IgD-negative memory B cell (primary cell): Measurements from ENCODE around the gene HNF1B. TPM values are rescaled to one million over a fixed set of nuclear protein-coding genes. Genes with fewer than 3 reads are reported as not detected.
"Not testable (repeated sequence)": the region's sequence is repeated elsewhere in the genome, so short reads cannot be mapped to it uniquely, and the experiment has no call there.

Experiments
- H3K27ac Mint-ChIP-seq, 3 donors: one replicate each; pipeline ENCODE4 v1.8.0; 2020 to 2022; ENCODE audit warnings: mild to moderate bottlenecking in 3 of 3, mixed read lengths in 3 of 3, moderate library complexity in 1 of 3
- H3K27me3 Mint-ChIP-seq: one replicate; pipeline ENCODE4 v1.8.0; 2021; ENCODE audit warnings: mixed read lengths
- H3K36me3 Mint-ChIP-seq: one replicate; pipeline ENCODE4 v1.8.0; 2020; ENCODE audit warnings: mild to moderate bottlenecking, mixed read lengths
- H3K4me1 Mint-ChIP-seq, 3 donors: one replicate each; pipeline ENCODE4 v1.8.0; 2020 to 2022; ENCODE audit warnings: mixed read lengths in 3 of 3, mild to moderate bottlenecking in 1 of 3
- H3K4me3 Mint-ChIP-seq, 4 donors: one replicate each; pipeline ENCODE4 v1.8.0; 2020 to 2022; ENCODE audit warnings: mild to moderate bottlenecking in 4 of 4, mixed read lengths in 4 of 4, moderate library complexity in 3 of 4
- H3K9me3 Mint-ChIP-seq, 3 donors: one replicate each; pipeline ENCODE4 v1.8.0; 2020 to 2021; ENCODE audit warnings: mixed read lengths in 3 of 3, mild to moderate bottlenecking in 1 of 3
- polyA plus RNA-seq: library from polyadenylated mRNA; unstranded; fragments of 300-500 nt; fragmentation: Illumina TruSeq; gene quantifications from one replicate; pipeline ENCODE4 v1.2.3, GENCODE V29; 2021

HNF1B gene
- polyA plus RNA-seq, 1 donor from 2014 or later = not detected

- Mint-ChIP-seq H3K4me3 (no peak overlapping the region), H3K27ac (no peak overlapping the region), H3K27me3 (no peaks in the 10 kb centered on the region), H3K4me1 (peaks cover 0 to 4% (median 0%) of the 10 kb centered on the region in 3 donors), H3K36me3 (peaks cover 2% of the 10 kb centered on the region), H3K9me3 (peaks cover 0 to 4% (median 0%) of the 10 kb centered on the region in 3 donors)
These were observed 53.1 kb downstream of the HNF1B start for GRCh38 chr17:37691807-37692206.

- Mint-ChIP-seq H3K27me3 (no peaks in the 10 kb centered on the region), H3K27ac (no peak overlapping the region), H3K4me3 (no peak overlapping the region), H3K36me3 (peaks cover 2% of the 10 kb centered on the region), H3K9me3 (no peaks in the 10 kb centered on the region), H3K4me1 (peaks cover 0 to 3% (median 0%) of the 10 kb centered on the region in 3 donors)
These were observed 55.5 kb downstream of the HNF1B start for GRCh38 chr17:37689317-37689716.

GRCh38 chr17:37683454-37683984 is 61.3 kb downstream of the HNF1B start:
- H3K27me3 Mint-ChIP-seq = peaks cover 2% of the 10 kb centered on the region
- peaks cover 0 to 5% (median 3%) of the 10 kb centered on the region in 3 donors for H3K9me3 Mint-ChIP-seq
- no peak overlapping the region for H3K27ac Mint-ChIP-seq
- H3K36me3 Mint-ChIP-seq = no peaks in the 10 kb centered on the region
- H3K4me3 Mint-ChIP-seq = no peak overlapping the region
- H3K4me1 Mint-ChIP-seq = no peaks in the 10 kb centered on the region

GRCh38 chr17:37682007-37682406 is 62.9 kb downstream of the HNF1B start:
- no peaks in the 10 kb centered on the region for H3K4me1 Mint-ChIP-seq

GRCh38 chr17:37679995-37680394 is 64.9 kb downstream of the HNF1B start:
- peaks cover 15% of the 10 kb centered on the region for H3K27me3 Mint-ChIP-seq
- H3K4me1 Mint-ChIP-seq, H3K36me3 Mint-ChIP-seq: not testable (repeated sequence)

More at GRCh38 chr17:37682007-37682406, 62.9 kb downstream of the HNF1B start:
- Mint-ChIP-seq H3K4me3 (peak overlapping the region in 1 of 4 donors; percentile 14), H3K27ac (no peak overlapping the region), H3K36me3 (no peaks in the 10 kb centered on the region), H3K27me3 (peaks cover 6% of the 10 kb centered on the region), H3K9me3 (peaks cover 0 to 8% (median 3%) of the 10 kb centered on the region in 3 donors)

GRCh38 chr17:37678036-37678435 is 66.8 kb downstream of the HNF1B start:
- peaks cover 15% of the 10 kb centered on the region for H3K27me3 Mint-ChIP-seq
- H3K36me3 Mint-ChIP-seq = no peaks in the 10 kb centered on the region
- H3K4me1 Mint-ChIP-seq = peaks cover 0 to 4% (median 0%) of the 10 kb centered on the region in 3 donors
- peaks cover 0 to 8% (median 3%) of the 10 kb centered on the region in 3 donors for H3K9me3 Mint-ChIP-seq
- H3K27ac Mint-ChIP-seq = no peak overlapping the region
- H3K4me3 Mint-ChIP-seq = no peak overlapping the region

More at GRCh38 chr17:37679995-37680394, 64.9 kb downstream of the HNF1B start:
- not testable (repeated sequence) for H3K9me3 Mint-ChIP-seq, H3K4me3 Mint-ChIP-seq, H3K27ac Mint-ChIP-seq

GRCh38 chr17:37677021-37677420 is 67.8 kb downstream of the HNF1B start:
- peaks cover 0 to 4% (median 0%) of the 10 kb centered on the region in 3 donors for H3K4me1 Mint-ChIP-seq
- H3K4me3 Mint-ChIP-seq = no peak overlapping the region
- H3K27me3 Mint-ChIP-seq = peaks cover 15% of the 10 kb centered on the region
- no peaks in the 10 kb centered on the region for H3K36me3 Mint-ChIP-seq
- no peak overlapping the region for H3K27ac Mint-ChIP-seq
- peaks cover 0 to 8% (median 3%) of the 10 kb centered on the region in 3 donors for H3K9me3 Mint-ChIP-seq

GRCh38 chr17:37676115-37676925 is 68.5 kb downstream of the HNF1B start:
- Mint-ChIP-seq H3K4me3 (no peak overlapping the region), H3K4me1 (peaks cover 0 to 4% (median 0%) of the 10 kb centered on the region in 3 donors), H3K27me3 (peaks cover 15% of the 10 kb centered on the region), H3K27ac (no peak overlapping the region), H3K36me3 (no peaks in the 10 kb centered on the region), H3K9me3 (peaks cover 0 to 8% (median 0%) of the 10 kb centered on the region in 3 donors)

GRCh38 chr17:37674511-37674910 is 70.3 kb downstream of the HNF1B start:
- Mint-ChIP-seq H3K4me3 (no peak overlapping the region), H3K36me3 (no peaks in the 10 kb centered on the region), H3K27me3 (peaks cover 15% of the 10 kb centered on the region), H3K4me1 (peaks cover 0 to 4% (median 0%) of the 10 kb centered on the region in 3 donors), H3K27ac (no peak overlapping the region), H3K9me3 (peaks cover 0 to 5% (median 0%) of the 10 kb centered on the region in 3 donors)

- Mint-ChIP-seq H3K27ac (no peak overlapping the region), H3K4me1 (peaks cover 0 to 4% (median 0%) of the 10 kb centered on the region in 3 donors), H3K9me3 (peaks cover 0 to 1% (median 0%) of the 10 kb centered on the region in 3 donors), H3K27me3 (peaks cover 14% of the 10 kb centered on the region), H3K36me3 (no peaks in the 10 kb centered on the region), H3K4me3 (no peak overlapping the region)
These were observed 71.5 kb downstream of the HNF1B start for GRCh38 chr17:37673386-37673785.

- Mint-ChIP-seq H3K4me3 (no peak overlapping the region), H3K27ac (no peak overlapping the region), H3K4me1 (peaks cover 0 to 4% (median 0%) of the 10 kb centered on the region in 3 donors), H3K9me3 (no peaks in the 10 kb centered on the region), H3K36me3 (no peaks in the 10 kb centered on the region), H3K27me3 (peaks cover 10% of the 10 kb centered on the region)
These were observed 72.2 kb downstream of the HNF1B start for GRCh38 chr17:37672548-37673078.

GRCh38 chr17:37671824-37672547 is 72.9 kb downstream of the HNF1B start:
- no peak overlapping the region for H3K27ac Mint-ChIP-seq
- no peak overlapping the region for H3K4me3 Mint-ChIP-seq
- H3K27me3 Mint-ChIP-seq = peaks cover 9% of the 10 kb centered on the region
- peaks cover 0 to 4% (median 0%) of the 10 kb centered on the region in 3 donors for H3K4me1 Mint-ChIP-seq
- H3K36me3 Mint-ChIP-seq = no peaks in the 10 kb centered on the region
- no peaks in the 10 kb centered on the region for H3K9me3 Mint-ChIP-seq

GRCh38 chr17:37671028-37671823 is 73.6 kb downstream of the HNF1B start:
- Mint-ChIP-seq H3K4me3 (no peak overlapping the region), H3K4me1 (no peaks in the 10 kb centered on the region), H3K36me3 (no peaks in the 10 kb centered on the region), H3K27me3 (peaks cover 2% of the 10 kb centered on the region), H3K9me3 (no peaks in the 10 kb centered on the region), H3K27ac (no peak overlapping the region)

GRCh38 chr17:37667039-37667438 is 77.8 kb downstream of the HNF1B start:
- no peaks in the 10 kb centered on the region for H3K4me1 Mint-ChIP-seq
- H3K9me3 Mint-ChIP-seq = no peaks in the 10 kb centered on the region

More at GRCh38 chr17:37667039-37667438, 77.8 kb downstream of the HNF1B start:
- Mint-ChIP-seq H3K36me3 (no peaks in the 10 kb centered on the region), H3K4me3 (no peak overlapping the region), H3K27ac (no peak overlapping the region), H3K27me3 (no peaks in the 10 kb centered on the region)
